GM18861 (cell line): Measurements from ENCODE around the gene A1BG.
A peak's percentile ranks its signal among the peaks of the same experiment; 100 is the strongest.
"Not testable (repeated sequence)": the region's sequence is repeated elsewhere in the genome, so short reads cannot be mapped to it uniquely, and the experiment has no call there.

Experiments used
- ATAC-seq: cut with Tn5 transposase; IDR thresholded peaks from one replicate; pipeline ENCODE4 v1.9.1; 2021; ENCODE audit not compliant: unreplicated experiment

The A1BG gene

GRCh38 chr19:58386576-58387337 is 33.5 kb upstream of the A1BG start, which contains the start of gene RPS5:
TSS of gene RPS5 (plus strand) at chr19:58387269. CDS start at chr19:58388138, 869 bp downstream.
- peak; percentile 73 for ATAC-seq

- no peak for ATAC-seq
Observed at GRCh38 chr19:58385891-58386575, 32.7 kb upstream of the A1BG start.

GRCh38 chr19:58385313-58385890 is 32.1 kb upstream of the A1BG start:
- no peak for ATAC-seq

DNA sequence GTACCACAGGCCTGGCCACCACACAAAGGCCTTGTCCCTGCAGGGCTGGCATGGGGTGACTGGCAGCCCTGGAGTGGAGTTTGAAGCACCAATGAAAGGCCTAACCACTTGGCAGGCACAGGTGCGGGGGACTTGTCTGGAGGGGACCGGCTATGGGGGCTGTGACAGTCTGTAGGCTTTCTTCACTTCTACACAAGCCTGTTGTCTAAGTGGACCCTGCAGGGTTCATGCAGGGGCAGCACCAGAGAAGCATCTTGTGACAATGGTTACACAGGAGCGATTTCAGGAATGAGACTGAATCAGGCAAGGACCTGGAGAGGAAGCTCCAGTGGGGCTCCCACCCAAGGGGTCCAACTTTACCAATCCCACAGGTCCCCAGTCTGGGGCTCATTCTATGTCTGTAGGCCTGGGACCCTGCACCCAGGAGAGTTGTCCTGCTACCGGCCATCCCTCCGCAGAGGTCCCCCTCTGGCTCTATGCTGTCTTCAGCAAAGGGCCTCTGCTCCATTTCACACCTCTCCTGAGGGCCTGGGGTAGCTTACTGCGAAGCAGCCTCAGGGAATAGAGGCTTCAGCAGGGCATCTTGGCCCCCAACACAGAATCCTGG is 29.8 kb upstream of the A1BG start:
- ATAC-seq = no peak

GRCh38 chr19:58381460-58382212 is 28.3 kb upstream of the A1BG start:
- ATAC-seq = no peak

DNA sequence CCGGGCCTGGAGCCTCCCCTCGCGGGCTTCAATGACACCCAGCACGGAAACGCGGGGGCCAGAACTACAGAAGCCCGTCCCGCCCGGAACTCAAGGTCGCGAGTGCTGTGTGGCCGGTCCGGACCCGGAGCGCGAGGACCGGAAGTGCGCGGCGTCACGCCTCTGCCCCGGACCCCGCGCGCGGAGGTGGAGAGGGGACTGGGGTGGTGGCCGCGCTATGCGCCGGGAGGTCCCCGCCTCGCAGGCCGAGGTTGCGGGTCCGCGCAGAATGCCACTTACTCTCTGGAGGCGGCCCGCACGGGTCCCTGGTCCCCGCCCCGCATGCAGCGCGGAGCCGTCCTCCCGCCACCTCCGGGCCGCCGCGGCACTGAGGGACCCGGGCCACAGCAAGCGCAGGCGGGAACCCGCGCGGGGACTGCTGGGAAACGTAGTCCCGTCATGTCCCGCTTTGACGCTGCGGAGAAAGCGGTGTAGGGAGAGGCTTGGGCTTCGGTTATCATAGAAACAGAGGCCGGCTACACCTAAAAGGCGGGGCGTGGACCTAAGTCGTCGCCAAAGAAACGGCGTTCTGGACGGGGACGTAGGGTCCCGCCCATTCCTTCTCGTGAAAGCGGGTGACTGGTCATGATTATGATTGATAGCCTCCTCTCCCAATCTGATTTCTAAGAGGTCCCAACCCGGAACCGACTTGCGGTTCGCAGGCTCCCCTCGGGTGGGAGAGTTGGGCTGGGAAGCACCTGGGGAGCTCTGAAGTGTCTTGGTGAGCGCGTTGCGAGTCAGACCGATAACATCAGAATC is 27.6 kb upstream of the A1BG start, which contains the start of gene ZNF837:
Gene ZNF837, minus strand, starts transcription at position 369 of the 798 bp plus-strand sequence. CDS start 11,698 bp downstream, outside the sequence.
- ATAC-seq = peak; percentile 72

DNA sequence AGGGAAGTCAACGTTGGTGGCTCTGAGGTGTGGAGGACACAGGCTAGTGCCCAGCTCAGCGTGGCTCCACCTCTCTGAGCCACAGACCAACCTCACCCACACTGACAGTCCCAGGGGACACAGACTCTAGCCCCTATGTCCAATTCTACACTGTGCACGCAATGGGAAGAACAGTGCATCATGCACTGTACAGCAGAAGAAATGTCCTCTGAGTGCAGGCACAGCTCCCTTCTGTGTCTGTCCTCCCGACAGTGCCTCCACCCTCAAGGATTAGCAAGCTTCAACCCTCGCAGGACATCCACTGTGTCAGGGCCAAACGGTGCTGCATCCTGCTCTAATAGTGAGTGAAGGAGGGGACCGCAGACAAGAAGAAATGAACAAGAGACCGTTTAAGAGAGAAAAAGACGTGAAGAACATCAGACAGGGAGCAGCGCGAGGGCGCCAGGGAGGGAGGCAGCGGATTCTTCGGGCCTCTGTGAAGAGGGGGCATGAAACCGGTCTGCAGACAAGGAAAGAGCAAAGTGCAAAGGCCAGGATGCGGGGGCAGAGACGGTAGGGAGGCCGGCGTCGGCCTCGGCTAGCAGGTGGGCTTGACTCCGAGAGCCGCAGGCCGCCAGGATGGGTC is 26.9 kb upstream of the A1BG start:
- no peak for ATAC-seq

GRCh38 chr19:58379246-58379645 is 26.0 kb upstream of the A1BG start:
- no peak for ATAC-seq

DNA sequence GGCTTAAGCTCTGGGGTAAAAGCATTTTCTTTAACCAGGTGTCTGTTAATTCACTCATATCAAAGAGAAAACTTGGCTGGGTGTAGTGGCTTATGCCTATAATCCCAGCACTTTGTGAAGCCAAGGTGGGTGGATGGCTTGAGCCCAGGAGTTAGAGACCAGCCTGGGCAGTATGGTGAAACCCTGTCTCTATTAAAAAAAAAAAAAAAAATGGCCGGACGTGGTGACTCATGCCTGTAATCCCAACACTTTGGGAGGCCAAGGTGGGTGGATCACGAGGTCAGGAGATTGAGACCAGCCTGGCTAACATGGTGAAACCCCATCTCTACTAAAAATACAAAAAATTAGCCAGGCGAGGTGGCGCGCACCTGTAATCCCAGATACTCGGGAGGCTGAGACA is 23.4 kb upstream of the A1BG start:
- not testable (repeated sequence) for ATAC-seq

DNA sequence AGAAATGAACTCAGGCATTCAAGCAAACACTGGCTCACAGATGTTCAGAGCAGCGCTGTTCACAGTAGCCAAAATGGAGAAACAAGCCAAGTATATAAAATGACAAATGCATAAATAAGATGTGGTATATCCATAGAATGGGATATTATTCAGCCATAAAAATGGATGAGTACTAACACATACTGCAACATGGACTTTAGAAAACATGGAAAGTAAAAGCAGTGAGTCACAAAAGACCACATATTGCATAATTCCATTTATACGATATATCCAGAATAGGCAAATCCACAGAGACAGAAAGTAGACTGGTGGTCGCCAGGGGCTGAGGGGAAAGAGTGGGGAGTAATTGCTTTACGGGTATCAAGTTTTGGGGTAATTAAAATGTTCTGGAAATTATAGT is 20.9 kb upstream of the A1BG start:
- no peak for ATAC-seq

DNA sequence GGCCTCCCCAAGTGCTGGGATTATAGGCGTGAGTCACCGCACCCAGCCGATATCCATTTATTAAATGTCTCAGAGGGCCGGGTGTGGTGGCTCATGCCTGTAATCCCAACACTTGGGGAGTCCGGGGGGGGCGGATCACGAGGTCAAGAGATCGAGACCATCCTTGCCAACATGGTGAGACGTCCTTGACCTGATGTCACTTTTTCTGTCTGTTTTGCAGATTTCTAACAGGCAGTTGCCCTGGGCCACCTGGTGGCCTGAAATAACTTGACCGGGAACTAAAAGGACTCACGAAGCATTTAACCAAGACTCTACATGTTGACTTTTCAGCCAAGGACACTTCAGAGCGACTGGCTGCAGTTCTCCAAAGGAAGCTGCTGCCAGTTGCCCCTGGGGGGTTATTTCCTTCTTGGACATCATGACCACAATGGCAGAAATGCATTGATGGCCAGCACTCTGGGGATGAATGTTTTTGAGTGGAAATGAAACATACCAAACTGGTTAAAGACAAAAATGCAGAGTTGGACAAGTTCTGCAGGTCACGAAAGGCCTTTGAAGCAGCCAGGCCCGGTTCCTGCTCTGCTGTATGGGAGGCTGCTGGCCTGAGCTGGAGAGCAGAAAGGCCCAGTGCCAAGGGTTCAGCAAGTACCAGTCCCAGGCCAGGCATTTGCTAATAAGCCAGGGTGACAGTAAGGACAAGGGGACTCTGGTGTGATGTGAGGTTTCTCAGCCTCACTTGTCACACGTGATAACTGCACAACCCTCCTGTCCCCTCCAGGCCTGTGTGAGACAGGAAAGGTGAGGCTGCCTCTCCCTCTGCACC is 19.2 kb upstream of the A1BG start:
- no peak for ATAC-seq

- no peak for ATAC-seq
Observed at GRCh38 chr19:58368561-58369360, 15.5 kb upstream of the A1BG start.

- ATAC-seq = no peak
Observed at GRCh38 chr19:58367698-58368454, 14.6 kb upstream of the A1BG start.

DNA sequence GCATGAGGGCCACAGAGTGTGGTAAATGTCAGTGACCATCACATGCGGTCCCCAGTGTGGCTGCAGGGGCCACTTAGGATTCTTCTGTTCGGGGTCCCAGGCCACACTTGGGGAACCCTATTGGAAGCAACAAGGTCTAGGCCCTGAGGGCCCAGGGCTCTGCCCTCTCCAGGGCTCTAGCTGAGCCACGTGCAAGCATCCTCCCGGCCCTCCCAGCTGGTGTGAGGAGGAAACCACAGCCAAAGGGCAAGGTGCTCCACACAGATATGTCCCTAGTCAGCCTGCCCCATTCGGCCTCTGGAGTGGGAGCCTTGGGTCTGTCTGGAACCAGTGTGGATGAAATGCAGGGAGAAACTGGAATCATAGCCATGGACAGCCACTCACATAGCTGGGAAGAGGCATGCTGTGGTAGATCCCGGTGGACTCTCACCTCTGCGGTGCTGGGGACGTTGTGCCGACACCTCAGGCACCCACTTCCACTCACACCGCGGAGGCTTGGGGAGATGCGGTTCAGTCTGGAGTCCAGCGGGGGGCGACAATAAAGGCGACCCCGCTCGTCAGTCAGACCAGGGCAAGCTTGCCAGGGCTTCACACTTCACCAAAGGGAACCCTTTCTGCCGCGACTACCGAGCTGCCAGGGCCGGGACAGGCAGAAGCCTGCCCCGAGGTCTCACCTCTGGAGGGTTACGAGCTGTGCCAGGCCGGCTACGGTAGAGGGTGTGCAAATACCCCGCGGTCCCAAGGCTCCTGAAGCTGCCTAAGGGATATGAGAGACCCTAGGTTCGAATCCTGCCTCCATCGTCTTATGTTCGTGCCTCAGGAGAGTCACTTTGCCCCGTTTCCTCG is 13.5 kb upstream of the A1BG start:
- ATAC-seq = no peak

GRCh38 chr19:58364146-58364545 is 10.9 kb upstream of the A1BG start:
- no peak for ATAC-seq

- ATAC-seq = peak; percentile 77
Observed at GRCh38 chr19:58362272-58362994, 9.1 kb upstream of the A1BG start, which contains the start of gene ZNF497. TSS of gene ZNF497 (minus strand) at chr19:58362751. CDS start at chr19:58357635, 5,116 bp downstream.
